ENCODE results near the gene LRG1. TPM values are rescaled to one million over a fixed set of nuclear protein-coding genes. Genes with fewer than 3 reads are reported as not detected.

LRG1 gene
- total RNA-seq, 1 experiment from 2014 or later = 0.81 TPM

- ATAC-seq = no peak
- no peaks in the 10 kb centered on the region for H3K4me1 Mint-ChIP-seq
- no peaks in the 10 kb centered on the region for H3K27me3 Mint-ChIP-seq (ENCODE audit: low read depth)
- ChIA-PET CTCF (interaction anchor here (0.7 to 6.7 kb wide), 4 partner anchors 24 to 136 kb away, joined by 3 to 38 read pairs (median 5); no protein-coding TSS in a partner anchor), POLR2A (no interaction called here)
- H3K27ac Mint-ChIP-seq = no peak overlapping the region
- no peak overlapping the region for H3K4me3 Mint-ChIP-seq
- no peaks in the 10 kb centered on the region for H3K9me3 Mint-ChIP-seq
- peaks cover 10% of the 10 kb centered on the region for H3K36me3 Mint-ChIP-seq
- TF ChIP-seq HMGA2 (CRISPR knock-in tag; IDR thresholded peaks at IDR 0.05) (no peak), MYBL2 (CRISPR knock-in tag; IDR thresholded peaks at IDR 0.05) (no peak), ZNF219 (CRISPR knock-in tag; IDR thresholded peaks at IDR 0.05; ENCODE audit: borderline replicate concordance) (no peak), JUN (CRISPR knock-in tag; IDR thresholded peaks at IDR 0.05) (no peak), FOXJ3 (CRISPR knock-in tag; IDR thresholded peaks at IDR 0.05; ENCODE audit: borderline replicate concordance) (no peak), TP53 (CRISPR knock-in tag; IDR thresholded peaks at IDR 0.05) (no peak)
- TF ChIP-seq, protein P1, sequence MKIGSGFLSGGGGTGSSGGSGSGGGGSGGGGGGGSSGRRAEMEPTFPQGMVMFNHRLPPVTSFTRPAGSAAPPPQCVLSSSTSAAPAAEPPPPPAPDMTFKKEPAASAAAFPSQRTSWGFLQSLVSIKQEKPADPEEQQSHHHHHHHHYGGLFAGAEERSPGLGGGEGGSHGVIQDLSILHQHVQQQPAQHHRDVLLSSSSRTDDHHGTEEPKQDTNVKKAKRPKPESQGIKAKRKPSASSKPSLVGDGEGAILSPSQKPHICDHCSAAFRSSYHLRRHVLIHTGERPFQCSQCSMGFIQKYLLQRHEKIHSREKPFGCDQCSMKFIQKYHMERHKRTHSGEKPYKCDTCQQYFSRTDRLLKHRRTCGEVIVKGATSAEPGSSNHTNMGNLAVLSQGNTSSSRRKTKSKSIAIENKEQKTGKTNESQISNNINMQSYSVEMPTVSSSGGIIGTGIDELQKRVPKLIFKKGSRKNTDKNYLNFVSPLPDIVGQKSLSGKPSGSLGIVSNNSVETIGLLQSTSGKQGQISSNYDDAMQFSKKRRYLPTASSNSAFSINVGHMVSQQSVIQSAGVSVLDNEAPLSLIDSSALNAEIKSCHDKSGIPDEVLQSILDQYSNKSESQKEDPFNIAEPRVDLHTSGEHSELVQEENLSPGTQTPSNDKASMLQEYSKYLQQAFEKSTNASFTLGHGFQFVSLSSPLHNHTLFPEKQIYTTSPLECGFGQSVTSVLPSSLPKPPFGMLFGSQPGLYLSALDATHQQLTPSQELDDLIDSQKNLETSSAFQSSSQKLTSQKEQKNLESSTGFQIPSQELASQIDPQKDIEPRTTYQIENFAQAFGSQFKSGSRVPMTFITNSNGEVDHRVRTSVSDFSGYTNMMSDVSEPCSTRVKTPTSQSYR (CRISPR knock-in tag; IDR thresholded peaks at IDR 0.05) = no peak
- TF ChIP-seq, protein P2, sequence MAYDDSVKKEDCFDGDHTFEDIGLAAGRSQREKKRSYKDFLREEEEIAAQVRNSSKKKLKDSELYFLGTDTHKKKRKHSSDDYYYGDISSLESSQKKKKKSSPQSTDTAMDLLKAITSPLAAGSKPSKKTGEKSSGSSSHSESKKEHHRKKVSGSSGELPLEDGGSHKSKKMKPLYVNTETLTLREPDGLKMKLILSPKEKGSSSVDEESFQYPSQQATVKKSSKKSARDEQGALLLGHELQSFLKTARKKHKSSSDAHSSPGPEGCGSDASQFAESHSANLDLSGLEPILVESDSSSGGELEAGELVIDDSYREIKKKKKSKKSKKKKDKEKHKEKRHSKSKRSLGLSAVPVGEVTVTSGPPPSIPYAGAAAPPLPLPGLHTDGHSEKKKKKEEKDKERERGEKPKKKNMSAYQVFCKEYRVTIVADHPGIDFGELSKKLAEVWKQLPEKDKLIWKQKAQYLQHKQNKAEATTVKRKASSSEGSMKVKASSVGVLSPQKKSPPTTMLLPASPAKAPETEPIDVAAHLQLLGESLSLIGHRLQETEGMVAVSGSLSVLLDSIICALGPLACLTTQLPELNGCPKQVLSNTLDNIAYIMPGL (CRISPR knock-in tag; IDR thresholded peaks at IDR 0.05) = no peak
- DNase-seq (ENCODE audit: low spot score) = no peak
Measured at GRCh38 chr19:4499855-4500254, 40.0 kb downstream of the LRG1 start.

DNA sequence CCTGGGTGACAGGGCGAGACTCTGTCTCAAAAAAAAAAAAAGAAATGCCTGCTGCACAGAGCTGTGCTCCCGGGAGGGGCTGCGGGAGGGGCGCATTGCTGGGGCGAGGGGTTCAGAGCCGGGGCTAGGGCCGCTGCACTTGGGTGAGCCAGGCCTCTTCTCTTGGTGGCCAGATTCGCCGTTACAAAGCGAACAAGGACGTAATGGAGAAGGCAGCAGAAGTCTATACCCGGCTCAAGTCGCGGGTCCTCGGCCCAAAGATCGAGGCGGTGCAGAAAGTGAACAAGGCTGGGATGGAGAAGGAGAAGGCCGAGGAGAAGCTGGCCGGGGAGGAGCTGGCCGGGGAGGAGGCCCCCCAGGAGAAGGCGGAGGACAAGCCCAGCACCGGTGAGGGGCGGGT lies 40.5 kb downstream of the LRG1 start:
- CTCF ChIA-PET = interaction anchor here (1.0 to 6.7 kb wide), 3 partner anchors 25 to 137 kb away, joined by 4 to 38 read pairs (median 6); no protein-coding TSS in a partner anchor
- Mint-ChIP-seq H3K4me3 (no peak overlapping the region), H3K27ac (no peak overlapping the region)

More for the DNA sequence above, 40.5 kb downstream of the LRG1 start:
- Mint-ChIP-seq H3K9me3 (no peaks in the 10 kb centered on the region), H3K36me3 (peaks cover 13% of the 10 kb centered on the region), H3K27me3 (ENCODE audit: low read depth) (no peaks in the 10 kb centered on the region), H3K4me1 (no peaks in the 10 kb centered on the region)
- POLR2A ChIA-PET = no interaction called here
- ATAC-seq = no peak
- no peak for TF ChIP-seq ZNF138 (CRISPR knock-in tag; conservative IDR thresholded peaks at IDR 0.05)
- TF ChIP-seq, protein P3, sequence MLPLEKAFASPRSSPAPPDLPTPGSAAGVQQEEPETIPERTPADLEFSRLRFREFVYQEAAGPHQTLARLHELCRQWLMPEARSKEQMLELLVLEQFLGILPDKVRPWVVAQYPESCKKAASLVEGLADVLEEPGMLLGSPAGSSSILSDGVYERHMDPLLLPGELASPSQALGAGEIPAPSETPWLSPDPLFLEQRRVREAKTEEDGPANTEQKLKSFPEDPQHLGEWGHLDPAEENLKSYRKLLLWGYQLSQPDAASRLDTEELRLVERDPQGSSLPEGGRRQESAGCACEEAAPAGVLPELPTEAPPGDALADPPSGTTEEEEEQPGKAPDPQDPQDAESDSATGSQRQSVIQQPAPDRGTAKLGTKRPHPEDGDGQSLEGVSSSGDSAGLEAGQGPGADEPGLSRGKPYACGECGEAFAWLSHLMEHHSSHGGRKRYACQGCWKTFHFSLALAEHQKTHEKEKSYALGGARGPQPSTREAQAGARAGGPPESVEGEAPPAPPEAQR (CRISPR knock-in tag; IDR thresholded peaks at IDR 0.05) = no peak
- TF ChIP-seq CBFB (CRISPR knock-in tag; IDR thresholded peaks at IDR 0.05; ENCODE audit: low read depth) = no peak
- no peak for TF ChIP-seq GTF2I (CRISPR knock-in tag; conservative IDR thresholded peaks at IDR 0.05)
- TF ChIP-seq, protein P4, sequence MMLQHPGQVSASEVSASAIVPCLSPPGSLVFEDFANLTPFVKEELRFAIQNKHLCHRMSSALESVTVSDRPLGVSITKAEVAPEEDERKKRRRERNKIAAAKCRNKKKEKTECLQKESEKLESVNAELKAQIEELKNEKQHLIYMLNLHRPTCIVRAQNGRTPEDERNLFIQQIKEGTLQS (CRISPR knock-in tag; conservative IDR thresholded peaks at IDR 0.05) = no peak
- TF ChIP-seq ERG (CRISPR knock-in tag; IDR thresholded peaks at IDR 0.05) = no peak
- no peak for TF ChIP-seq GABPB1 (CRISPR knock-in tag; IDR thresholded peaks at IDR 0.05)
- TF ChIP-seq GRHL2 (CRISPR knock-in tag; IDR thresholded peaks at IDR 0.05; ENCODE audit: insufficient replicate concordance, severe bottlenecking) = no peak
- no peak for TF ChIP-seq PREB (CRISPR knock-in tag; IDR thresholded peaks at IDR 0.05; ENCODE audit: borderline replicate concordance)
- TF ChIP-seq, protein P5, sequence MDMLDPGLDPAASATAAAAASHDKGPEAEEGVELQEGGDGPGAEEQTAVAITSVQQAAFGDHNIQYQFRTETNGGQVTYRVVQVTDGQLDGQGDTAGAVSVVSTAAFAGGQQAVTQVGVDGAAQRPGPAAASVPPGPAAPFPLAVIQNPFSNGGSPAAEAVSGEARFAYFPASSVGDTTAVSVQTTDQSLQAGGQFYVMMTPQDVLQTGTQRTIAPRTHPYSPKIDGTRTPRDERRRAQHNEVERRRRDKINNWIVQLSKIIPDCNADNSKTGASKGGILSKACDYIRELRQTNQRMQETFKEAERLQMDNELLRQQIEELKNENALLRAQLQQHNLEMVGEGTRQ (CRISPR knock-in tag; IDR thresholded peaks at IDR 0.05) = no peak
- no peak for TF ChIP-seq JAZF1 (CRISPR knock-in tag; IDR thresholded peaks at IDR 0.05)
- DNase-seq (ENCODE audit: low spot score) = no peak

All from WTC11 (cell line).